GM19395 (cell line): ENCODE results near the gene HMGB2.

Source experiments
- ATAC-seq: cut with Tn5 transposase; IDR thresholded peaks from one replicate; pipeline ENCODE4 v1.9.1; 2021; ENCODE audit warnings: mild to moderate bottlenecking, moderate library complexity; ENCODE audit not compliant: unreplicated experiment

Gene HMGB2

GRCh38 chr4:173334891-173335752 lies 964 bp upstream of the HMGB2 start:
- peak; percentile 42 for ATAC-seq

GRCh38 chr4:173333658-173334084 lies 487 bp downstream of the HMGB2 start:
- ATAC-seq, result peak; percentile 0

DNA sequence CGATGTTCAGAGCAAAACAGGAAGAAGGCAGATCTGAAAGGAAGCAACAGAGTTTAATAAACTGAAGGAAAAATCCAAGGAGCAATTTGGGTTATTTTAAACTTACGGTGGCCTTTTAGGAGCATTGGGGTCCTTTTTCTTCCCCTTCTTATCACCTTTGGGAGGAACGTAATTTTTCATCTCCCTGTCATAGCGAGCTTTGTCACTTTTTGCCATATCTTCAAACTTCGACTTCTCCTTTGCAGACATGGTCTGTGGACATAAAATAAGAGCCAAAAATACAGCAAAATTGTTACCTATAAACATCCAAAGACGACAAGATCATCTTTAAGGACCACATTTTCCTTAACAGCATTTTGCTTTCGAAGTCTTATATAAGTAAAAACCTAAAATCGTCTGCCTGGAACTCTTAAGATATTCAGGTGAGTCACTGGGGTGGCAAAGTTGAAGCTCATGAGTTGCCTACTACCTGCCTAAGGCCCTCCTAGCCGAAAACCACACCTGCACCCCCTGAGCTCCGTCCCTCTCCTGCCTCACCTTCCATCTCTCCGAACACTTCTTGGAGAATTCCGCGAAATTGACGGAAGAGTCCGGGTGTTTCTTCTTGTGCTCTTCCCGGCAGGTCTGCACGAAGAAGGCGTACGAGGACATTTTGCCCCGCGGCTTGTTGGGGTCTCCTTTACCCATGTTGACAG lies 1.0 kb downstream of the HMGB2 start:
- no peak for ATAC-seq

DNA sequence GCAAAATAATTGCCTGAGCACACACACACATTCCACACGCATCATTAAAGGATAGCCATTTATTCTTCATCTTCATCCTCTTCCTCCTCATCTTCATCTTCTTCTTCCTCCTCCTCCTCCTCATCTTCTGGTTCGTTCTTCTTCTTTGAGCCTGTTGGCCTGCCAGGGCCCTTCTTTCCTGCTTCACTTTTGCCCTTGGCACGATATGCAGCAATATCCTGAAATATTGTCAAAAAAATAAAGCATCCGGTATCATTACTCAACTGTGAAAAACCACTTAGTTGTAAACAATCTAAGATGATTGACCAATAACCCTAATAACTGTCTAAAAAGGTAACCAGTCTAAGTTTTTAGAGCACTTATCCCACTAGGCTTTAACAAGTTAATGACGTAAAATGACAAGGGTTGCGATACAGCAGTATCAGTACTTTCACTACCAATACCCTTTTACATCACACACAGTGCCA lies 2.1 kb downstream of the HMGB2 start:
- no peak for ATAC-seq

DNA sequence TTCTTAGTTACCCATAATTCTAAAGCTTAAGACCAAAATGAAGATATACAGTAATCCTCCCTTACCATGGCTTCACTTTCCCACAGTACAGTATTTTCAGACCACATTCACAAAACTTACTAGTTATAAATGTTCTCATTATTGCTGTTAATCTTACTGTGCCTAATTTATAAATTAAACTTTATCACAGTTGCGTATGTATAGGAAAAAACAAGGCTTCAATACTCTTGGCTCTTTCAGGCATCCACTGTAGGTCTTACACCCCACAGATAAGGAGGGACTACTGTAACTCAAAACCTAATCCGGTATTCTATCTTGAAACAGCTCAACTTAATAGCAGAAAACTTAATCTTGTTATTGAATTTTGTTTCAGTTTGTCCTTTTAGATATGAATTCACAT lies 3.6 kb downstream of the HMGB2 start:
- ATAC-seq, result no peak

DNA sequence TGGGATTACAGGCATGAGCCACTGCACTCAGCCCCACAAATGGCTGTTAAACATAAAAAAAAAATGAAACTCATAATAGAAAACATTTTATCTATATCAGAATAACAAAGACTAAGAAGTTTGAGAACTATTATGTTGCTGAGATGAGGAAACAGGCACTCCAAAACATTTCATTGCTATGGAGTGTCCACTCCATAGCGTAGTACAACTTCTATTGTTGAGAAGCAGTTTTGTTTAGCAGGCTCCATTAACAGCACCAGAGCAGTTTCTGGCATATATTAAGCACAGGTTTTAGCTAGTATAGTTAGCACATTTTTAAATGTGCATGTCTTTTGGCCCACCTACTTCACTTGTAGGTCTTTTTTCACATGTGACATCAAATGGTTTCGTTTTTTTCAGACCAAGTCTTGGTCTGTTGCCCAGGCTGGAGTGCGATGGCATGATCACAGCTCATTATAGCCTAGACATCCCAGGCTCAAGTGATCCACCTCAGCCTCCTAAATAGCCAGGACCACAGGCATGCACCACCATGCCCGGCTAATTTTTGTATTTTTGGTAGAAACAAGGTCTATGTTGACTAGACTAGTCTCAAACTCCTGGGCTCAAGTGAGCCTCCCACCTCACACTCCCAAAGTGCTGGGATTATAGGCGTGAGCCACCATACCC lies 5.8 kb downstream of the HMGB2 start:
- no peak for ATAC-seq

GRCh38 chr4:173325007-173325736 lies 9.0 kb downstream of the HMGB2 start:
- ATAC-seq, result no peak

GRCh38 chr4:173319696-173320095 lies 14.5 kb downstream of the HMGB2 start:
- no peak for ATAC-seq

- ATAC-seq, result no peak
Observed at GRCh38 chr4:173318648-173319211, 15.4 kb downstream of the HMGB2 start.

DNA sequence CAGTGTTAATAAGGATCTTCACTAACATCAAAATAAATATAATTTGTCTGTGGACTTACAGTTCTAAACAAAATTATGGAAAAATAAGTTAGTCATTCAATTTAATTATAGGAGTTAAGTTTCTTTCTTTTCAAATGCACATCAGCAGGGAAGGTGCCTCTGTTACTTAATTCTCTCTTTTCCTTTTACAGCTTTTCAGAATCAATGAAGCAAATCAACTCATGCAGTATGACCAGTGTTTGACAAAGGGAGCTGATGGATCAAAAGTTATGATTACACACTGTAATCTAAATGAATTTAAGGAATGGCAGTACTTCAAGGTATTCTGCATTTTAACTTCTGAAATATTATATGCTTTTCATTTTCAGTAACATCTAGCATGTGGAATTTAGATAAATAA lies 15.9 kb downstream of the HMGB2 start:
- no peak for ATAC-seq

- no peak for ATAC-seq
Observed at GRCh38 chr4:173317004-173317403, 17.2 kb downstream of the HMGB2 start.

GRCh38 chr4:173316060-173316459 lies 18.1 kb downstream of the HMGB2 start:
- ATAC-seq, result no peak

DNA sequence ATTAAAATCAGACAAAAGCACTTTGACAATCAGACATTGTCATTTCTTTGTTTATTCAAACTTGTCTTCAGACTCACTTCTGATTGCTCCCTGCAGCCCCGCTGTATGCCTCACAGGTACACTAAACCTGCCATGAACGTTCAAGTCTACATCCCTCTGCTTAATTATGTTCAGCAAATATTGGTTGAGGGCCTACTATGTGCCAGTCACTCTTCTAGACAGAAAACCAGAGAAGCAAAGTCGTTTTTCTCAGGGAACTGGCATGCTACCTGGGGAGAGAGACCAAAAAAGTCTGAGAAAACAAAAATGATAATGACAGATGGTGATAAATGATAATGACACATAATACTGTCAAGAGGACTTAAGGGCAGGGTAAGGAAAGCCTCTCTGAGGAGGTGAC lies 19.4 kb downstream of the HMGB2 start:
- ATAC-seq, result no peak

DNA sequence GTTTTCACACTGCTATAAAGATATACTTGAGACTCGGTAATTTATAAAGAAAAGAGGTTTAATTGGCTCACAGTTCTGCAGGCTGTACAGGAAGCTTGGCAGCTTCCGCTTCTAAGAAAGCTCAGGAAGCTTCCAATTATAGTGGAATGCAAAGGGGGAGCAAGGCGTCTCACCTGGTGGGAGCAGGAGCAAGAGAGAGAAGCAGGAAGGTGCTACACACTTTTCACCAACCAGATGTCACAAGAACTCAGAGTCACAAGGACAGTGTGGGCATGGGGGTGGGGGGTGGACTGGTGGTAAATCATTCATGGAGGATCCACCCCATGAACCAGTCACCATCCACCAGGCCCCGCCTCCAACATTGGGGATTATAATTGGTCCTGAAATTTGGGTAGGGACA lies 22.8 kb downstream of the HMGB2 start:
- no peak for ATAC-seq

- ATAC-seq, result no peak
Observed at GRCh38 chr4:173307778-173308177, 26.4 kb downstream of the HMGB2 start.

GRCh38 chr4:173301518-173302201 lies 32.5 kb downstream of the HMGB2 start:
- peak; percentile 69 for ATAC-seq

GRCh38 chr4:173294444-173294843 lies 39.7 kb downstream of the HMGB2 start:
- ATAC-seq, result no peak

DNA sequence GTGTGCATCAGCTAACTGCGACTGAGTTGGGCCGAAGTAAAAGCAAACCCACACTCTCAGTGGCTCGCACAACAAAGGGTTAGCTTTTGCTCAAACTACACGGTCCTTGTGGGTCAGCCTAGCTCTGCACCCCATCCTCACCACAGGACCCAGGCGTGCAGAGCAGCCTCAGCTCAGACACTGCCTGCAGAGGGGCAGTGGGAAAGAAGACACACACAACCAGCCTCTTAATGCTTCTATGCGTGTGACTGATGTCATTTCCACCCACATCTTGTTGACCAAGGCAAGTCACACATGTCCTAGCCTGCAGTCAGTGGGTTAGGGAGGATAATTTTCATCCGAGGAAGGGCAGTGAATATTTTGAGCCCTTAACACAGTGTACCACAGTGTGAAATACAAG lies 40.5 kb downstream of the HMGB2 start:
- no peak for ATAC-seq

DNA sequence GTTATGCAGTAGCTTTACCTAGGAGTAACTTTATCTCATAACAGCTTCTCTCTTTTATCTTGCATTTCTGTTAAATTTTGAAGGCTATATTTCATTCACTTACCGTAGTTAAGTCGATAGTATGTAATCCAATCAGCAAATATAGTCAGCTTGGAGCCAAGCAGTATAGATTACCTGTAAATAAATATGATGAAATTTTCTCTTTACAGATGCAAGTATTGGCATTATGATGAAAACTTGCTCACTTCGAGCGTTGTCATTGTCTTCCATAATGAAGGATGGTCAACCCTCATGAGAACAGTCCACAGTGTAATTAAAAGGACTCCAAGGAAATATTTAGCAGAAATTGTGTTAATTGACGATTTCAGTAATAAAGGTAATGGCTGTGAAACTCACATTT lies 42.3 kb downstream of the HMGB2 start:
- no peak for ATAC-seq

DNA sequence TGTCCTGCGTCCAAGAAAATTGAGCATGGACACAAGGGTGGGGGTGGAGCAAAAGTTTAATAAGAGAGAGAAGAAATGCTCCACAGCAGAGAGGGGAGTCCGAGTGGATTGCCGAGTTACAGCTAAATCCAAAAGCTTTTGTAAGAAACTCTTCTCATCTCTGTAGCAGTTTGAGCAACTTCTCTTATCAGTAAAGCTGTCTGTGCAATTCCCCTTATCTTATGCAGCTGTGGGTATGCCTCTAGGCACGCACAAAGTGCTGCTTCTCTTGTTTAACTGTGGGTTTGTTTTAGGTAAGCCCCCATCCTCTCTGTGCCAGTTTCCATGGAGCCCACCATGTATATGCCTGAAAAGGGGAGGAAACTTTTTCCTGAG lies 44.8 kb downstream of the HMGB2 start:
- peak; percentile 16 for ATAC-seq
